Keratinocyte (primary cell): ENCODE results near the gene PCBP2.

Source experiments
- CTCF ChIP-seq, 3 experiments: IDR thresholded peaks in 1 of 3; conservative IDR thresholded peaks in 1 of 3; optimal IDR thresholded peaks in 1 of 3; 2 replicates in 2 of 3; 3 replicates in 1 of 3; pipeline versions ENCODE3 to v1.5.1; 2011; ENCODE audit warnings: low read length in 3 of 3, mild to moderate bottlenecking in 3 of 3, moderate library complexity in 2 of 3, control low read depth in 1 of 3, inconsistent platforms in 1 of 3; ENCODE audit not compliant: insufficient read depth in 2 of 3; ENCODE audit errors: extremely low read depth in 1 of 3
- EZH2 ChIP-seq: IDR thresholded peaks from one replicate; pipeline ENCODE4 v1.6.1; 2012; ENCODE audit warnings: inconsistent platforms, mild to moderate bottlenecking, low read length, moderate library complexity

- TF ChIP-seq CTCF (optimal IDR thresholded peaks at IDR 0.05 in 1 of 3, IDR thresholded peaks at IDR 0.05 in 1 of 3, conservative IDR thresholded peaks at IDR 0.05 in 1 of 3; ENCODE audit: extremely low read depth in 1 of 3, insufficient read depth in 2 of 3, low read length in 3 of 3) (no peak), EZH2 (no peak)
Measured at GRCh38 chr12:53410951-53411350, 41.0 kb upstream of the PCBP2 start.
